HG03558 (cell line): ENCODE results near the gene RASAL2.

Experiments
- ATAC-seq: cut with Tn5 transposase; IDR thresholded peaks from one replicate; pipeline ENCODE4 v1.9.1; 2021; ENCODE audit warnings: moderate number of reproducible peaks; ENCODE audit not compliant: unreplicated experiment; ENCODE audit errors: extremely low read depth

RASAL2 gene

DNA sequence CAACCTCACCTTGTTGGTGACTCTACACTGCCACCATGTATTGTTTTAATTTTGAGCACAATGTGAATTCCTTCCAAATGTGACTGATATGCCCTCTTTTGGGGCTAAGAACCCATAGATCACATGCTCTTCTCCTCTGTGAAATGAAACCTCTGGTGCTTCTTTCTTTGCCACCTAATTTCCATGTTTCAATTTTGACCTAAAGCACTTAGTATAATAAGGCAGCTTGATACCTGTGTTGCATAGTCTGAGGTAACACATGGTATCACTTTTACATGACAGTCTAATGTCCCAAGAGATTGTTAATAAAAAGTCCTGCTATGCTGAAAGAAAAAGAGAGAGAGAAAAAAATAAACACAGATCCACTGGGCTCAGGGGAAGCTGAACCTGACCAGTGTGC lies 378.6 kb downstream of the RASAL2 start:
- no peak for ATAC-seq

GRCh38 chr1:178477373-178477772 lies 383.5 kb downstream of the RASAL2 start:
- no peak for ATAC-seq

GRCh38 chr1:178477841-178478240 lies 383.9 kb downstream of the RASAL2 start:
- no peak for ATAC-seq

- no peak for ATAC-seq
Measured at GRCh38 chr1:178483251-178483957, 389.5 kb downstream of the RASAL2 start.

DNA sequence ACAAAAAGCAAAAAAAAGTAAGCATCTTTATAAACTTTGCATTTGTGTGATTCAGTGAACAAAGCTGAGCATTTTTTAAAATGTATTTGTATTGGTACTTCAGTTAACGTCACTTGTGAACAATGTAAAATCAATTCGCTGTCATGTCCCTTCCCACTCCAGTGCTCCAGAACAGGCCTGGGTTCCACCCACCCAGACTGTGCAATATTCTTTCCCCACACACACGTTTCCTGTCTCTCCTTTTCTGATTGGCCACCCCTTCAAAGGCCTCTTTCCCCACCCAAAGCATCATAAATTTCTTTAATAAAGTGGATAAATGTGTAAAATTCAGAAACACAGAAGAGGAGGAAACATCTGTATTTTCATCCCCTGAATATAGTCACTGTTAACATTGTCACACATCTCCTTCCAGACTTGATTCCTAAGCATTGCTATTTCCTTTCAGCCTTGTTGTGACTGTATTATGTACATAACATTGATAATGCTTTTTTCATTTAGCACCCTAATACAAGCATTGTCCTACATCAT lies 390.9 kb downstream of the RASAL2 start:
- ATAC-seq: no peak

GRCh38 chr1:178485541-178485981 lies 391.7 kb downstream of the RASAL2 start:
- no peak for ATAC-seq

GRCh38 chr1:178486100-178487069 lies 392.5 kb downstream of the RASAL2 start:
- ATAC-seq: no peak

DNA sequence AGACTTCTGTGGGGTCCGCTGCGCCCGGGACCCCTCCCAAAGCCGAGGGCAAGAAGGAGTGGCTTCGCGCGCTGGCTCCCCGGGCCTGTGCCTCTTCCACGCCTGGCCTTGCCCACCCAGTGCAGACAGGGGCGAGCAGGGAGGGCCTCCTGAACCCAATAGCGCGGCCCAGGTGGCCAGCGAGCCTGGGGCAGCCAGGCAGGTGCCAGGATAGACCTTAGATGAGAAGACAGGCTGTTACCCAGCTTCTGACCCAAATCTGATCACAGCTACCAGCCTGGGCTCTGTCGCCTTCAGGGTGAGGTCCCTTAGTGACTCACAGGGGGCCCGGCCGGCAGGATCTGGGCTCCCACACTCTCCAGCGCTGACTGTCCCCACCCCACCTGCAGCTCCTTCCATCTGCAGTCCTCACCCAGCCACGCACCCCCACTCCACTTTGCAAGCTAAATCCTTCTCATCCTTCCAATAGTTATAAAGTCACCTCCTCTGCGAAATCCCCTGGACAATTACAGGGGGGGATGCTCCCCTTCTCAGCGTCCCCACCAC lies 393.2 kb downstream of the RASAL2 start:
- ATAC-seq: no peak

GRCh38 chr1:178488393-178488792 lies 394.5 kb downstream of the RASAL2 start:
- ATAC-seq: no peak

GRCh38 chr1:178489399-178489798 lies 395.5 kb downstream of the RASAL2 start:
- no peak for ATAC-seq

DNA sequence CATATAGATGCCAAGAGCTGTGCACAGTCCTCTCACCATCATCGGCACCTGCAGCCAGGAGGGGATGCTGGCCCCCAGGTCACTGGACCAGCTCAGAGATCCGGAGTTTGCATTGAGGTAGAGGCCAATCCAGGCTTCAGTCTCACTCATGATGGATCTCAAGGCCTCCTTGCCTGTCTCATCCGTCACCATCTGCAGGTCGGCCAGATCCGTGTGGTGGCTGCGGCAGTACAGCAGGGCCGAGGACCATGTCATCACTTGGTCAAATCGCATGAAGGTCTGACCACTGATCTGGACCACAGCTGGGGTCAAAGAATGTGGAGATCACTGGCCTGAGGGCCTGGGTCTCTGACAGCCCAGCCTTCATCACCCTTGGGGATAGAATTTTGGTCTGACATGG lies 396.2 kb downstream of the RASAL2 start:
- no peak for ATAC-seq

- no peak for ATAC-seq
Measured at GRCh38 chr1:178490967-178491366, 397.1 kb downstream of the RASAL2 start.

DNA sequence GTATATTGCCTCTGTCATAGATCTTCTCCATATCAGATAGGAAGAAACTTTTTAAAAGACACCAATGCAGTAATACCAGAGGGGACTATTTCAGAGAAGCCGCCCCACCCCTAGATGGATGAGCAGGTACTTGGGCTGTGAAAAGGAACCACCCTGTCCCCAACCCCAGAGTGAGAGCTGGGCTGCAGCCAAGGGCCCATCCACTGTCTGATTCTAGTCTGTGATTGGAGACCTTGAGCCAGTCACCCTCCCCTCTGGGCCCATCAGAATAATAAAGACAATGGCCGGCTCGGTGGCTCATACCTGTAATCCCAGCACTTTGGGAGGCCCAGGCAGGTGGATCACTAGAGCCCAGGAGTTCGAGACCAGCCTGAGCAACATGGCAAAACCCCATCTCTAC lies 397.8 kb downstream of the RASAL2 start:
- ATAC-seq: no peak

GRCh38 chr1:178492341-178492740 lies 398.4 kb downstream of the RASAL2 start:
- no peak for ATAC-seq

GRCh38 chr1:178493301-178493741 lies 399.4 kb downstream of the RASAL2 start:
- ATAC-seq: no peak

DNA sequence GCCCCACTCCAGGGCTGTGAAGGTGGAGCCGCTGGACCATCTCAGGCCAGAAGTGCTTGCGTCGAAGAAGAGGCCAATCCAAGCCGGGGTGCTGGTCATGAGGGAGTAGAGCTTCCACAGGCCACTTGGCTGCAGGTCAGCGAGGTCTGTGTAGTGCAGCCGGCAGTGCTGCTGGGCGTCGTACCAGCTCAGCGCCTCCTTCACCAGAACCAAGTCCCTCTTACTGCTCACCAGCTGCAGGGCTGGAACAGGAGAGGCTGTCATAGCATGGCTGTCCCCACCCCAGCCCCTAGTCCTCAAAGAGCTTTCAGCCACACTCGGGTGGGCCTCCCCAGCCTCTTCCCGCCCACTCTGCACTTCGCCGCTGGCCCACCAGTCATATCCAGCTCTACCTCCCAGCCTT lies 400.7 kb downstream of the RASAL2 start:
- no peak for ATAC-seq

- ATAC-seq: no peak
Measured at GRCh38 chr1:178495158-178495557, 401.3 kb downstream of the RASAL2 start.

DNA sequence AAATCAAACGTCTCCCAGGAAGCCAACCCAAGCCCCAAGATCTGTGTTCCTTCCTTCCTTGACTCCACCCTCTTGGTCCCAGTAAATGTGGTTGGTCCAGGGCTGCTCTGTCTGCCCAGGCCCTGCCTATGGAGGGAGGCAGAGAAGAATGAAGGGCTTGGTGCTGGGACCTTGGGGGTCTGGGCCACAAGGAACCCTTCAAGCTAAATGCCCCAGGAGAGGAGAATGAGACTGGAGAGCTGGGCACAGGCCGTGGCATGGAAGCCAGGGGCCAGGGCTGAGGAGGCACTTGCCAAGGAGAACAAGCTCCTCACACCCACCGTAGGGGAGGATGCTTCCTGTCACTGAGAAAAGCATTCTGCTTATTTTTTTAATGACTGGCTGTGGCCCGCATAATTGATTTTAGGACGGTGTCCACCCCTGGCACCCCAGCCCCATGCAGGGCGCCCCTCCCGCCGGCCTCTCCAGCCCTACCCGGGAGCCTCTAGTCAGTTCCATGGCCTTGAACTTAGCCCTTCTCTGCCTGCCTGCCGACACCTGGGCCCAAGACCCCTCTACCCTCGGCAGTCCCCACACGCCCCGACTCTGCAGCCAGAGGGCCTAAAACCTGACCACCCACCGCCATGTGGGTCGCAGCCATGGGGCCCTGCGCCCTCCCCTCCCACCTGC lies 402.0 kb downstream of the RASAL2 start:
- ATAC-seq: no peak

GRCh38 chr1:178496410-178497135 lies 402.7 kb downstream of the RASAL2 start, which contains the start of gene CLEC20A:
Gene CLEC20A, minus strand, starts transcription at chr1:178496964. Its CDS starts 25 bp downstream, at chr1:178496939.
- no peak for ATAC-seq
